Measurements from ENCODE around the gene XYLT2. TPM values are rescaled to one million over a fixed set of nuclear protein-coding genes. Genes with fewer than 3 reads are reported as not detected.

The XYLT2 gene
- polyA plus RNA-seq, 1 donor: 16.2 TPM

DNA sequence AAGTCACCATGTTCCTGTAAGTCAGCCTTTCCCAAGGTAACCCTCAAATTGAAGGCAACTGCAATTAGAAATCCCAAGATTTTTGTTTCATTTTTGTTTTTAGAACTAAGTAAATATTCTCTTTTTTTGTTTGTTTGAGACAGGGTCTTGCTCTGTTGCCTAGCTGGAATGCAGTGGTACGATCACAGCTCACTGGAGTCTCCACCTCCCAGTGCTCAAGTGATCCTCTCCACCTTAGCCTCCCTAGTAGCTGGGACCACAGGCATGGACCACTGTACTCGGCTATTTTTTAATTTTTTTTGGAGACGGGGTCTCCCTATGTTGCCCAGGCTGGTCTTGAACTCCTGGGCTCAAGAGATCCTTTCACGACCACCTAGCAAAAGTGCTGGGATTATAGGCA, 62.0 kb downstream of the XYLT2 start:
- Histone ChIP-seq H3K27ac (ENCODE audit: low read length) (no peak overlapping the region), H3K27me3 (ENCODE audit: control insufficient read depth, insufficient read depth, low read length) (no peaks in the 10 kb centered on the region), H3K36me3 (ENCODE audit: control insufficient read depth, insufficient read depth, low read length) (no peaks in the 10 kb centered on the region), H3K4me3 (ENCODE audit: low read length) (no peak overlapping the region), H3K4me1 (ENCODE audit: control insufficient read depth, insufficient read depth, low read length) (peaks cover 3% of the 10 kb centered on the region), H3K9me3 (ENCODE audit: control insufficient read depth, low read depth, low read length) (no peaks in the 10 kb centered on the region)
- DNase-seq: no peak
- no CpG with 5 or more reads among the region's 4 CpGs for WGBS (ENCODE audit: insufficient coverage, low lambda C conversion rate)

Other genes starting within 250 kb of the XYLT2 start
- 5.7 TPM for gene SAMD14, start 216.0 kb upstream of the XYLT2 start, polyA plus RNA-seq
- 30.7 TPM for gene PPP1R9B, start 195.4 kb upstream of the XYLT2 start, polyA plus RNA-seq
- gene SGCA, start 180.1 kb upstream of the XYLT2 start, polyA plus RNA-seq: 1.2 TPM
- 488 TPM for gene COL1A1, start 144.5 kb upstream of the XYLT2 start, polyA plus RNA-seq
- 75.9 TPM for gene TMEM92, start 71.7 kb upstream of the XYLT2 start, polyA plus RNA-seq
- gene MRPL27, start 27.1 kb downstream of the XYLT2 start, polyA plus RNA-seq: 71.8 TPM
- gene EME1, start 27.1 kb downstream of the XYLT2 start, polyA plus RNA-seq: 3.5 TPM
- gene LRRC59, start 51.4 kb downstream of the XYLT2 start, polyA plus RNA-seq: 79.8 TPM
- gene ACSF2, start 80.1 kb downstream of the XYLT2 start, polyA plus RNA-seq: 77.8 TPM
- 5.9 TPM for gene CHAD, start 122.8 kb downstream of the XYLT2 start, polyA plus RNA-seq
- gene RSAD1, start 132.7 kb downstream of the XYLT2 start, polyA plus RNA-seq: 39.3 TPM
- gene MYCBPAP, start 162.3 kb downstream of the XYLT2 start, polyA plus RNA-seq: 1.8 TPM
- gene EPN3, start 186.6 kb downstream of the XYLT2 start, polyA plus RNA-seq: 3.3 TPM
- 61.8 TPM for gene SPATA20, start 201.0 kb downstream of the XYLT2 start, polyA plus RNA-seq
- gene CACNA1G, start 214.6 kb downstream of the XYLT2 start, polyA plus RNA-seq: 1.7 TPM

Data from large intestine (tissue), 3 donors.